ENCODE results near the gene SLC10A7. TPM values are rescaled to one million over a fixed set of nuclear protein-coding genes. Genes with fewer than 3 reads are reported as not detected.

SLC10A7 gene
- total and polyA plus RNA-seq, 8 donors = 1.8 to 36.0 (median 10.4) TPM

DNA sequence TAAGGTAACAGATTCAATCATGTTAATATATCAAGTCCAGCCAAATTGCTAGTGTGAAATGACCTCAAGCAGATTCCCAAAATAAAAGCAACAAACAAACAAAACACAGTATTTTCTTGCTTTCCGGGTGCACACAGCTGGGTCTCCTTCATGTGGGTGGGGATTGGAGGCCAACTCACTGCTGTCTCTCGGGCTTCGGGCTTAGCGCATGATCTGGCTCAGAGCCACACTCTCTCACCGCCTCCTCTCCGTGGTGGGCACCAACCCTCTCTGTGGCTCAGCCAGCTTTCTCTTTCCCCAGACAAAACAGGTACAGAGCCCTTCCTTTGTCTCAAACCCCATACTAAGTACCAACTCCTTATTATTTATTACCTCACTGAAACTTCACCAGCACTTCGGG lies 310.3 kb downstream of the SLC10A7 start:
- no peak for TF ChIP-seq EP300 (IDR thresholded peaks at IDR 0.05)
- TF ChIP-seq POLR2A (IDR thresholded peaks at IDR 0.05) = no peak
- TF ChIP-seq POLR2AphosphoS5 (IDR thresholded peaks at IDR 0.05) = no peak
- TF ChIP-seq, protein P1, sequence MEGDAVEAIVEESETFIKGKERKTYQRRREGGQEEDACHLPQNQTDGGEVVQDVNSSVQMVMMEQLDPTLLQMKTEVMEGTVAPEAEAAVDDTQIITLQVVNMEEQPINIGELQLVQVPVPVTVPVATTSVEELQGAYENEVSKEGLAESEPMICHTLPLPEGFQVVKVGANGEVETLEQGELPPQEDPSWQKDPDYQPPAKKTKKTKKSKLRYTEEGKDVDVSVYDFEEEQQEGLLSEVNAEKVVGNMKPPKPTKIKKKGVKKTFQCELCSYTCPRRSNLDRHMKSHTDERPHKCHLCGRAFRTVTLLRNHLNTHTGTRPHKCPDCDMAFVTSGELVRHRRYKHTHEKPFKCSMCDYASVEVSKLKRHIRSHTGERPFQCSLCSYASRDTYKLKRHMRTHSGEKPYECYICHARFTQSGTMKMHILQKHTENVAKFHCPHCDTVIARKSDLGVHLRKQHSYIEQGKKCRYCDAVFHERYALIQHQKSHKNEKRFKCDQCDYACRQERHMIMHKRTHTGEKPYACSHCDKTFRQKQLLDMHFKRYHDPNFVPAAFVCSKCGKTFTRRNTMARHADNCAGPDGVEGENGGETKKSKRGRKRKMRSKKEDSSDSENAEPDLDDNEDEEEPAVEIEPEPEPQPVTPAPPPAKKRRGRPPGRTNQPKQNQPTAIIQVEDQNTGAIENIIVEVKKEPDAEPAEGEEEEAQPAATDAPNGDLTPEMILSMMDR (IDR thresholded peaks at IDR 0.05) = no peak
- H3K4me3 ChIP-seq = no peak overlapping the region
- H3K27me3 ChIP-seq = no peaks in the 10 kb centered on the region
- DNase-seq = no peak
- no peak overlapping the region for H3K27ac ChIP-seq
- no peaks in the 10 kb centered on the region for H3K36me3 ChIP-seq
- H3K4me1 ChIP-seq = no peaks in the 10 kb centered on the region
- intact Hi-C loops (cut with DNase I; ENCODE audit: low total_unique reads) = no loop called here
- 61 to 73% (median 70%) methylated on average over 7 of the region's 7 CpGs for WGBS, 5 donors
- H3K9me3 ChIP-seq = no peaks in the 10 kb centered on the region

DNA sequence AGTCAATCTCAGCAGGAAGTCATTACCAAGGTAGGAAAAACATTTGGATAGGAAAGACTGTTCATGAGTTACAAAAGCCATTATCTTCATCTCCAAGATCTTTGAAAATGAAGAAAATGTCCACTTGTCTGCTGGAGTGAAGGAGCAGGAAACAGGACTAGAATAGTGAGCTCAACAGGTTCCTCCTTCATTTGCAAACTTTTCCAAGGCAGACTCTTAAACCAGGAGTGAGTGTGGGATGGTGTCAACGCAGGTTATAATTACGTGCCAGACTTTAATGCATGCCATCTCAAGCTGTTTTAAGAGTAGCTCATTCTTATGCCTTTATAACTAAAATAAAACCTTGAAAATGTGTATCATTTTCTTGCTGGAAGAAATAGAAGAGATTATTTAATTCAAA lies 310.9 kb downstream of the SLC10A7 start:
- no peaks in the 10 kb centered on the region for H3K27me3 ChIP-seq
- TF ChIP-seq POLR2A (IDR thresholded peaks at IDR 0.05) (no peak), EP300 (IDR thresholded peaks at IDR 0.05) (no peak), POLR2AphosphoS5 (IDR thresholded peaks at IDR 0.05) (no peak)
- TF ChIP-seq, protein P1 (IDR thresholded peaks at IDR 0.05) = no peak
- H3K4me1 ChIP-seq = no peaks in the 10 kb centered on the region
- no peak overlapping the region for H3K27ac ChIP-seq
- no peak for DNase-seq
- H3K4me3 ChIP-seq = no peak overlapping the region
- no peaks in the 10 kb centered on the region for H3K36me3 ChIP-seq
- intact Hi-C loops (cut with DNase I; ENCODE audit: low total_unique reads) = no loop called here
- no peaks in the 10 kb centered on the region for H3K9me3 ChIP-seq
- 71 to 78% (median 76%) methylated on average over 2 of the region's 2 CpGs for WGBS, 5 donors

DNA sequence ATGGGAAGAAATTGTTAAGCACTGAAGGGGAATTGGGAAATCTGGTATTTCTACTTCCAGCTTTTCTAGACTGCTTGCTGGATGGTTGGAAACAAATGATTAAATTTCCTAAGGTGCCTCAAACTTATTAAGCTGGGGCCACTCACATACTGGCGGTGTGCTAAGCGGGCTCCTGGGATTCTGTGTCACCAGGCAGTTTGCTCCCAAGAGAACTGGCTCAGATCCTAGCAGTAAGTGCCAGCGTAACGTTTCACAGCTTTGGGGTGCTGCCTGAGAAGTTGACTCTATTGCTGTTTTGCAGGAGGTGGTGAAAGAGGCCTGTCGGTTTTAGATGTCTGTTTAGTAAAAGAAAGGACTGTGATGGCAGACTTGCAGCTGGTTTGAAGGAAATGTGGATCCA lies 314.3 kb downstream of the SLC10A7 start:
- no peak for DNase-seq
- intact Hi-C loops (cut with DNase I; ENCODE audit: low total_unique reads) = no loop called here
- no peak overlapping the region for H3K4me3 ChIP-seq
- no peak overlapping the region for H3K27ac ChIP-seq
- H3K4me1 ChIP-seq = no peaks in the 10 kb centered on the region
- WGBS, 5 donors = 71 to 82% (median 80%) methylated on average over 5 of the region's 5 CpGs
- H3K36me3 ChIP-seq = peaks cover 0 to 4% (median 0%) of the 10 kb centered on the region in 4 donors
- no peaks in the 10 kb centered on the region for H3K27me3 ChIP-seq
- TF ChIP-seq POLR2A (IDR thresholded peaks at IDR 0.05) = no peak
- TF ChIP-seq, protein P1 (IDR thresholded peaks at IDR 0.05) = no peak
- no peak for TF ChIP-seq EP300 (IDR thresholded peaks at IDR 0.05)
- TF ChIP-seq POLR2AphosphoS5 (IDR thresholded peaks at IDR 0.05) = no peak
- H3K9me3 ChIP-seq = no peaks in the 10 kb centered on the region

Small RNA genes within 50 kb of the gene (small RNA-seq; reads per million reads assigned to genes)
- gene MIR7849 = 0 reads per million in 4 donors

Other genes starting within 250 kb of the SLC10A7 start
- gene POU4F2, start 117.0 kb upstream of the SLC10A7 start, total RNA-seq = not detected
- gene POU4F2, start 117.0 kb upstream of the SLC10A7 start, polyA plus RNA-seq = not detected